Caki2 (cell line): Measurements from ENCODE around the gene EEF1A1. TPM values are rescaled to one million over a fixed set of nuclear protein-coding genes. Genes with fewer than 3 reads are reported as not detected.
"Not testable (repeated sequence)": the region's sequence is repeated elsewhere in the genome, so short reads cannot be mapped to it uniquely, and the experiment has no call there.

Source experiments
- DNase-seq: peaks from one replicate; pipeline ENCODE4 v3.0.0-alpha.2; 2015; ENCODE audit warnings: low read depth
- in situ Hi-C: cut with HindIII; loops from 2 replicates; pipeline ENCODE4 v1.10.0; 2016; ENCODE audit warnings: low sequenced_read_pairs, low pct_unique_long_range_greater_than_20kb, mixed read lengths
- total RNA-seq: library from RNA; depleted of rRNA; stranded (reverse); fragments of >200 nt; shearing (Covaris generic); gene quantifications from 2 replicates; pipeline ENCODE4 v1.2.3, GENCODE V29; 2014; ENCODE audit warnings: low replicate concordance

EEF1A1 gene
- total RNA-seq, 1 experiment from 2014 or later = 12,857 TPM

GRCh38 chr6:73514746-73515110, 6.1 kb downstream of the EEF1A1 start:
- DNase-seq = no peak
- in situ Hi-C loops = no loop called here

GRCh38 chr6:73513496-73513854, 7.4 kb downstream of the EEF1A1 start:
- in situ Hi-C loops = no loop called here
- no peak for DNase-seq

GRCh38 chr6:73511796-73512195, 9.0 kb downstream of the EEF1A1 start:
- DNase-seq = no peak
- in situ Hi-C loops = no loop called here

GRCh38 chr6:73509851-73510250, 11.0 kb downstream of the EEF1A1 start:
- no peak for DNase-seq
- in situ Hi-C loops = no loop called here

- DNase-seq = no peak
- in situ Hi-C loops = no loop called here
These were observed 12.1 kb downstream of the EEF1A1 start for GRCh38 chr6:73508776-73509175.

- DNase-seq = no peak
- in situ Hi-C loops = no loop called here
These were observed 14.6 kb downstream of the EEF1A1 start for GRCh38 chr6:73506246-73506645.

- in situ Hi-C loops, DNase-seq: not testable (repeated sequence)
These were observed 15.1 kb downstream of the EEF1A1 start for GRCh38 chr6:73505705-73506104.

GRCh38 chr6:73505142-73505541, 15.7 kb downstream of the EEF1A1 start:
- in situ Hi-C loops = no loop called here

GRCh38 chr6:73504160-73504559, 16.7 kb downstream of the EEF1A1 start:
- no peak for DNase-seq
- in situ Hi-C loops = no loop called here

More at GRCh38 chr6:73505142-73505541, 15.7 kb downstream of the EEF1A1 start:
- DNase-seq = no peak

GRCh38 chr6:73503027-73503772, 17.6 kb downstream of the EEF1A1 start:
- in situ Hi-C loops = no loop called here
- DNase-seq = no peak

GRCh38 chr6:73497915-73498314, 22.9 kb downstream of the EEF1A1 start:
- no peak for DNase-seq
- in situ Hi-C loops = no loop called here

- in situ Hi-C loops = no loop called here
- no peak for DNase-seq
These were observed 29.5 kb downstream of the EEF1A1 start for GRCh38 chr6:73491377-73491776.

- in situ Hi-C loops = no loop called here
- no peak for DNase-seq
These were observed 33.4 kb downstream of the EEF1A1 start for GRCh38 chr6:73487473-73487872.

GRCh38 chr6:73484438-73484837, 36.4 kb downstream of the EEF1A1 start:
- in situ Hi-C loops = no loop called here
- DNase-seq = no peak

GRCh38 chr6:73481969-73482368, 38.9 kb downstream of the EEF1A1 start:
- in situ Hi-C loops = no loop called here

GRCh38 chr6:73477407-73477806, 43.4 kb downstream of the EEF1A1 start:
- DNase-seq = no peak
- in situ Hi-C loops = no loop called here

More at GRCh38 chr6:73481969-73482368, 38.9 kb downstream of the EEF1A1 start:
- DNase-seq = no peak

GRCh38 chr6:73476723-73477122, 44.1 kb downstream of the EEF1A1 start:
- in situ Hi-C loops = no loop called here
- no peak for DNase-seq

- DNase-seq = no peak
- in situ Hi-C loops = no loop called here
These were observed 49.0 kb downstream of the EEF1A1 start for GRCh38 chr6:73471686-73472290.
